GM21423 (cell line): ENCODE results near the gene PAQR5.
"Not testable (repeated sequence)": the region's sequence is repeated elsewhere in the genome, so short reads cannot be mapped to it uniquely, and the experiment has no call there.

Source experiments
- ATAC-seq: cut with Tn5 transposase; IDR thresholded peaks from one replicate; pipeline ENCODE4 v1.9.1; 2021; ENCODE audit warnings: mild to moderate bottlenecking, moderate library complexity; ENCODE audit not compliant: unreplicated experiment

PAQR5 gene

DNA sequence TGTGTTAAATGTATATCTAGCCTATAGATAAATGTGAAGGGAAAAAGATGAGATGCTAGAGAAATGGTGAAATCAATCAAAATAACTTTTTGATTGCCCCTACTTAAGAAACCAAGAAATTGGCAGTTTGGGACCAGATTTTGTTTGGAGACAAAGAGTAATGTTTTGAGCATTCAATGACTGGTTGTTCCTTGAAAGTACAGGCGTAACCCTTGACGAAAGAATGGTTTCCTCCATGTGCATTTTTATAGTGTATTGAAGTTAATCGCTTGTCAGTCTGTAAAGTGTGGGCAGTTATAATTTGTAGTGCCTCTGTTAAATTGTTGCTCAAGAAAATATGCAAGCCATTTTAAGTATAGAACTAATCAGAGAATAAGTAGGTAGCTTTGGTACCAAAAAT lies 116.7 kb downstream of the PAQR5 start:
- ATAC-seq, result no peak

DNA sequence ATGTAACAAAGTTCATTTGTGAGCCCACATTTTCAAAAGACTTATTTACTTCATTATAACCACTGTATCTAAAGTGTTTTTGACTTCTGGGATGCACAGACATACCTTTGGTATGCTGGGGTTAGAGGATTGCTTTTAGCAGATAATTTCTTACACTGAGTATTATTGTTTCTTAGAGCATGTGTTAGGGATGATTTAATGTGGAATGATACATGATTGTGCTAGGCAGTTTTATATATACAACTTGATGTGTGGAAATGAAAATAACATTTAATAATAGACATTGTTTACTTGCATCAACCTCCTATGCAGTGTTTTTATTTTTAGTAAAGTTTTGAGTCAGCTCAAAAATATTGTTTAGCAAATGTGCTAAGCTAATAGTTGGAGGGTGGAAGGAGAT lies 118.9 kb downstream of the PAQR5 start:
- no peak for ATAC-seq

DNA sequence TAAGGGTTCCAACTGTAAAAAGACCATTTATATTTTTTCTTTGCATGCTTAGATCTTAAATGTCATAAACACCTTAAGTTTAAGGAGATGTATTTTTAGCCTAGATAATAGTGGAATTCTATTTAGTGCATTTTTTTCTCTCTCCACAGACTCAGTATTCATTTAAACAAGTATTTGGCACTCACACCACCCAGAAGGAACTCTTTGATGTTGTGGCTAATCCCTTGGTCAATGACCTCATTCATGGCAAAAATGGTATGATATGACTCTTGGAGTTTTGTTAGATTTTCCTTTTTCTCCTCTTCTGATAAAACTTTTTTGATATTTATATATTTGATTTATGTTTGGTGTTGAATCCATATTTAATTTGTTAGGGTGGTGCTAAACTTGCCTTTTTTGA lies 122.8 kb downstream of the PAQR5 start:
- no peak for ATAC-seq

DNA sequence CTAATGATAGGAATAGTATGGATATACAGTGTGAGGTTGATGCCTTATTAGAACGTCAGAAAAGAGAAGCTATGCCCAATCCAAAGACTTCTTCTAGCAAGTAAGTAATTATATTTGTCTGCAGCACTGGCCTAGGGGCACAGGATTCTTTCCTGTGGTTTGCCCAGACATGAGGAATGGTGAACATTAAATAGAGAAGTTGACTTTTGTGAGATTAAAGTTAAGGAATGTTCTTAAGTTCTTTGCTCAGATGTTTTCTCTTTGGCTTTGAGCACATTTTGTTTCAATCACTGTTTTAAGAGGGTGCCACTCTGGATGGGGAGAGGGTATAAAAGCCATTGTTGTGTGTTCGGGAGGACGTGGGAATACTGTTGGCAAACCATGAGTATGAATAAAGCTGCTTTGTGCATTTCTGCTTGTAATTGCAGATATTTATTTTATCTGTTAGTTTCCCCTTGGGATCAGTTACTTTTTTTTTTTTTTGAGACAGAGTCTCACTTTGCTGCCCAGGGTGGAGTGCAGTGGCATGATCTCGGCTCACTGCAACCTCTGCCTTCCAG lies 123.7 kb downstream of the PAQR5 start:
- no peak for ATAC-seq

DNA sequence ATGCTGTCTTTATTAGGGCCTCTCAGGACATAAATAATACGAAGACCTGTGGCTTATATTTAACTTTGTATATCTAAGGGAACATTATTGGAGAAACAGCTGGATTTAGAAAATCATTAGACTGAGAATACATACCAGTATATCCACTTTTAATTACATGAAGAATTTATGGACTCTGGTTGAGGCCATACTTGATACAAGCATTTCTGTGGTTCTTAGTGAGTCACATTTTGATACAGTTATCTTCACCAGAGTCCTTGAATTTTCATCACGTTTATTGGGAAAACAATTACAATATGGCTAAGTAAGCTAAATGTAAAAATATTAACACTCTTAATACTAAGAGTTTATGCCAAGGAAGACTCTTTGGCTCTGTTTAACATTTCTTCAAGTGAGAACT lies 125.3 kb downstream of the PAQR5 start:
- ATAC-seq, result no peak

DNA sequence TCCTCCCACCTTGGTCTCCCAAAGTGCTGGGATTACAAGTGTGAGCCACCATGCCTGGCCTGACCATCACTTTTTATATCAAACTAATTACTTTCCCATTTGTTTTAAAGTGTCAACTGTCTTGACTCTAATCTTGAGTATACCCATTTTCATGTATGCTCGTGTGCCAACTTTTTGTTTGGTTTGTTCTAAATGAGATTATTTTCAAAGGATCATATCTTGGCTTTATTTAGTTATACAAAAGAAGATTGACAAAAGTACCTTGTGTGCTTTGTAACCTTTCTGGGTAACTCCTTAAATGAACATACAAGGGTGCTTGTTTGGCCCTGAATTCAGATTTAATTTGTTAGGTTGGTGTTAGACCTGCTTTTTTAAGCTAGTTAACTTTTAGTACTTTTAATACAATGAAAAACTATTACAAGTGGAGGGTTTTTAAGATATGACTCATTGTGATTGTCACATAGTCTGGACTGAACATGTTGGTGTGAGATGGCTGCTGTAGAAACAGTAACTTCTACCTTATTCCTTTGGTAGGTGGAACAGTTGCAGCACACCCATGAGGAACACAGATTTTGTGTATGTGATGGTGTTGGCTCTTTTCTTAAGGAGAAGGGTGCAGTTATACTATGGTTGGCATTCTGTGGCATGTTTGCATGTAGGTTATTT lies 126.2 kb downstream of the PAQR5 start:
- ATAC-seq, result no peak

DNA sequence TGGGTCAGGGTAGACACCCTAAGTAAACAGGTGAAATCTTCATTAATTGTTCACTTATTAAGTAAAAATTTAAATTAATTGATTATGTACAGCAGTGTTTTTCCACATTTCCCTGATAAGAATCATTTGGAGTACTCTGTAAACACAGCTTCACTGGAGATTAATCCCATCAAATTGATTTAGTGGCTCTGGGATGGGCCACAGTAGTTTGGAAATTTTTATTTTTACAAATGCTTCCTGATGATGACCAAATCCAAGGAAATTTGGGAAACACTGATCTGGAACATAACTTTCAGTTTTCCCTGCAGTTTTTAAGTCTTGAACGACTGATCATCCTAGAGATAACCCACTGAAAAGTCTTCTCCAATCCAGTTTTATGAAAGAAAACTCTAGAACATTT lies 135.1 kb downstream of the PAQR5 start:
- no peak for ATAC-seq

DNA sequence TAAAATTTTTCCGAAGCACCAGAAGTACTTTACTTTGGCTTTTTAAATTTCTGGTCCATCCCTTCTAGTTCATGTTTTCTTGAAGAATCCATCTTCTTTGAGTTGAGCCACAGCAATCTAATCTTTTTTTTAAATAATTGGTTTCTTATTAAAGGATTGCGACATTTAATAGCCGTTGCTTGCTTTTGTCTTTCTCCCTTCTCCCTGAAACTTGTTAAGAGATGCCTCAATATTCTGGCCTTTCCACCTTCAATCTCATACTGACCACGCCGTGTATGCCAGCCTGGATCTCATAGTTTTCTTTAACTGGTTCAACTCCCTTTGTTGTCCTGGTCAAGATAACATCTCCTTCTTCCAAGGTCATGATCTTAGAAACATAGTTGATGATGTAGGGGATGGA lies 135.5 kb downstream of the PAQR5 start:
- ATAC-seq, result no peak

DNA sequence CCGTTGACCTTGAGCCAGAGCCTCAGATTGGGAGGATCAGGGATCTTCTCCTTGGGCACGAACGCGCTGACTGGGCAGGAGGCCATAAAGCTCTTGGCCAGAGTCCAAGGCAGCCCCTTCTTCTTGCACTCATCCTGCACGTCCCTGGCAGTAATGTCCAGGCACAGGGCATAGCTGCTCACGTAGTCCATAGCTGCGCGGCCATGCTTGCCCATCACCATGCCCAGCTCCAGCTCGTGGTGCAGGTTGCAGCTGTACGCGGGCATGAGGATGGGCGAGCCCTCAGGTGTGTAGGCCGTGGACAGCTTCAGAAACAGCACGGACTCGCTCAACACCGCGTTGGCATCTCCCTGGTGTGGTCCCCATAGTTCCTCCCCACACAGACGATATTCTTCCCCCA lies 136.0 kb downstream of the PAQR5 start:
- no peak for ATAC-seq

DNA sequence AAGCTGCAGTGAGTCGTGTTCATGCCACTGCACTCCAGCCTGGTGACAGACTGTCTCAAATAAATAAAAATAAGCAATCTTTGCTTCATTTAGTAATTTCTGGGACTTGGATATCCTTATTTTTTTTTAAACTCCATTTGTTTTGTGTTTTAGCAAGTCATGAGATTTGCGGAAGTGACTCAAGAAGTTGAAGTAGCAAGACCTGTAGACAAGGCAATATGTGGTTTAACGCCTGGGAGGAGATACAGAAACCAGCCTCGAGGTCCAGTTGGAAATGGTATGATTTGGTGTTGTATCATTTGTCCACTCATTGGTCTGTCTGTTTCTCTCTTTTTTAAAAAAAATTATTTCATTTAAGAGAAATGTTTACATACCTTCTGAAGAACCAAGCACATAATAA lies 137.3 kb downstream of the PAQR5 start:
- ATAC-seq, result no peak

DNA sequence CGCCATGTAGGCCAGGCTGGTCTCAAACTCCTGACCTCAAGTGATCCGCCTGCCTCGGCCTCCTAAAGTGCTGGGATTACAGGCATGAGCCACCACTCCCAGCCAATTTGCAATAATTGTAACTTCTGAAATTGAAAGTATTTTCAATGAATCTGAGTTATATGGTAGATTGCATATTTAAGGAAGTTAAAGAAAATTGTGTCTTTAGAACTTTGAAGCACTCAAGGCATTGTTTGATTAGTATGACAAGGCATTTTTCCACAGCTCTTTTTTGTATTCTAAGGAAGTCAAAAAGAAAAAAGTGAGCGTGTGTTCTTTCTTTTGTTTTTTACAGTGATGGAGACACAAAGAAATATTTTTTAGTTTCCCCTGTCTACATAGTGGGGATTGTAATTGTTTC lies 138.2 kb downstream of the PAQR5 start:
- no peak for ATAC-seq

DNA sequence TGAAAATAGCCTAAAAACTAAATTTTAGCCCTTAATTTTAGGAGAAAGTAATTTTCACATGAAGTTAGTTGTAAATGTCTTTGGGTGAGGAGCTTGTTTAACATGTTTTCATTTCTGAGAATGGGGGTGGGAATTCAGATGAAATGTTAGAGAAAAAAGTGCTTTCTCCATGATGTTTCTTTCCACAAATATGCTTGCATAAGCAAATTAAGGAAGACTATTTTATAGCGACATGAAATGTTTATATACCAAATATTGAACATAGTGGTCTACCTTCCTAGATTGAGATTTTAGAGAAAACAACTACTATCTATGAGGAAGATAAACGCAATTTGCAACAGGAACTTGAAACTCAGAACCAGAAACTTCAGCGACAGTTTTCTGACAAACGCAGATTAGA lies 140.9 kb downstream of the PAQR5 start:
- no peak for ATAC-seq

DNA sequence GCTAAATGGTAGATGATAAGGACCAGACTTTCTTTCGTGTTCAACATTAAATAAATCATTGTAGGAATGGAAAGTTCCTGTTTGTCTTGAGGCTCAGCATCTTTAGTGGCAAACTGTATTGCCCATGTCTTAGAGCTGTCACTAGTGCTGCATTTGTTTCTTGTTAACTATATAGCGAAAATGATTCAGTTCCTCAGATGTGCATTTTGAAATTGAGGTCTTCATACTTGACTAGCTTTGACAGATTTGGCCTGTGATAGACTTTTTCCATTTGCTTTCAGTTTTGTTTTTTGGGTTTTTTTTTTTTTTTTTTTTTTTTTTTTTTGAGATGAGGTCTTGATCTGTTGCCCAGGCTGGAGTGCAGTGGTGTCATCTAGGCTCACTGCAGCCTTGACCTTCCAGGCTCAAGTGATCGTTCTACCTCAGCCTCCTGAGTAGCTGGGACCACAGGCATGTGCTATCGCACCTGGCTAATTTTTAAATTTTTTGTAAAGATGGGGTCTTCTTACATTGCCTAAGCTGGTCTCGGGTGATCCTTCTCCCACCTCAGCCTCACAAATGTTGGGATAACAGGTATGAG lies 144.4 kb downstream of the PAQR5 start:
- ATAC-seq, result peak; percentile 60

DNA sequence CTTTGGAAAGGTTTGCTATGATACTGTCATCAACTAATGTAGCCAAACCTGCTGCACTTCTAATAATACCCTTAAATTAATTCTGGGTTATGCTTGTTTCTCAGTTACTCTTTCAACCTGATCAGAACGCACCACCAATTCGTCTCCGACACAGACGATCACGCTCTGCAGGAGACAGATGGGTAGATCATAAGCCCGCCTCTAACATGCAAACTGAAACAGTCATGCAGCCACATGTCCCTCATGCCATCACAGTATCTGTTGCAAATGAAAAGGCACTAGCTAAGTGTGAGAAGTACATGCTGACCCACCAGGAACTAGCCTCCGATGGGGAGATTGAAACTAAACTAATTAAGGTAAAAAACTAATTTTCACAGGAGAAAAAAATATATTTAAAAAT lies 146.0 kb downstream of the PAQR5 start:
- ATAC-seq, result no peak

DNA sequence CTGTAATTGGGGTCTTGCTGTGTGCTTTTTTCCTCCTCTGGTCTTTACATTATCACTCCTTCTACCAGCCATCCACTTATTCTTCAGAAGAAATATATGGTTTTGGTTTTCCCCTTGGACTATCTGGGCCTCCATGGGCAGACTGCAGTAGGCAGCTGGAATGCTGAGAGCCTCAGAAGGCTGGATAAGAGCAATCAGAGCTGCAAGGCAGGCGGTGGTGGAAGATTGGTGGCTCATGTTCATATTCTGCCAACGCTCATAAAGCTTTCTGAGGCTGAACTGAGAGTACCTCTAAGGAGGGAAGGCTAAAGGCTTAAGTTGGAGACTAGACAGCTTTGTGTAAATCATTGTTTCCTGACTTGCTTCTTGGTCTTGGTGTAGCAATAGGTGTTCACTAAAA lies 148.2 kb downstream of the PAQR5 start:
- no peak for ATAC-seq

DNA sequence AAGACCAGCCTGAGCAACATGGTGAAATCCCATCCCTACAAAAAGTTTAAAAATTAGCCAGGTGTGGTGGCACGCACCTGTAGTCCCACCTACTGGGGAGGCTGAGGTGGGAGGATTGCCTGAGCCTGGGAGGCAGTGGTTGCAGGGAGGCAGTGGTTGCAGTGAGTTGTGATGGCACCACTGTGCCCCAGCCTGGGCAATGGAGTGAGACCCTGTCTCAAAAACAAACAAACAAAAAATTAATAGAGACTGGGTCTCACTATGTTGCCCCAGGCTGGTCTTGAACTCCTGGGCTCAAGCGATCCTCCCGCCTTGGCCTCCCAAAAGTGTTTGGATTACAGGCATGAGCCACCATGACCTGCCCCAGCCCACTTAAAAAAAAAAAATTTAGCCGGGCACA lies 151.5 kb downstream of the PAQR5 start:
- ATAC-seq, result not testable (repeated sequence)

DNA sequence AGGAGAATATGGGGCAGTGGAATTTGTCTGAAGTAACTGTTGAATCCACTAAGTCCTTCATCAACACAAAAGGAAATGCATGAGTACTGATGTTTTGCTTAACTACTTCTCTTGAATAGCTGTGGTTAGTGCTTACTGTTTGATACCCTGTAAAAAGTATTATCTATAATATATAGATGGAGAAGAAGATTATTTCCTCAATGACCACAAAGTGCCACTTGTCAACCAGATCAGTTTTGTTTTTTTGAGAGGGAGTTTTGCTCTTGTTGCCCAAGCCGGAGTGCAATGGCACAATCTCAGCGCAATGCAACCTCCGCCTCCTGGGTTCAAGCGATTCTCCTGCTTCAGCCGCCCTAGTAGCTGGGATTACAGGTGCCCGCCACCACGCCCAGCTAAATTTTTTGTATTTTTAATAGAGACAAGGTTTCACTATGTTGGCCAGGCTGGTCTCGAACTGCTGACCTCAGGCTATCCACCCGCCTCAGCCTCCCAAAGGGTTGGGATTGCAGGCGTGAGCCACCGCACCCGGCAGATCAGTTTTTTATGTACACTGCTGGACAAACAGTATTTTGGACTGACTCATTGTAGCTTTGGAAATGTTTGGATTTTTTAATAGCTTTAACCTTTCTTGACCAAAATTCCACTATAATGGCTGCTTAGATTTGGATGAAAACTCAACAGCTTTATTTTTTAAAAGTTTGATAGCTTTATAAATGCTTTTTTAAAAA lies 152.4 kb downstream of the PAQR5 start:
- ATAC-seq, result no peak

DNA sequence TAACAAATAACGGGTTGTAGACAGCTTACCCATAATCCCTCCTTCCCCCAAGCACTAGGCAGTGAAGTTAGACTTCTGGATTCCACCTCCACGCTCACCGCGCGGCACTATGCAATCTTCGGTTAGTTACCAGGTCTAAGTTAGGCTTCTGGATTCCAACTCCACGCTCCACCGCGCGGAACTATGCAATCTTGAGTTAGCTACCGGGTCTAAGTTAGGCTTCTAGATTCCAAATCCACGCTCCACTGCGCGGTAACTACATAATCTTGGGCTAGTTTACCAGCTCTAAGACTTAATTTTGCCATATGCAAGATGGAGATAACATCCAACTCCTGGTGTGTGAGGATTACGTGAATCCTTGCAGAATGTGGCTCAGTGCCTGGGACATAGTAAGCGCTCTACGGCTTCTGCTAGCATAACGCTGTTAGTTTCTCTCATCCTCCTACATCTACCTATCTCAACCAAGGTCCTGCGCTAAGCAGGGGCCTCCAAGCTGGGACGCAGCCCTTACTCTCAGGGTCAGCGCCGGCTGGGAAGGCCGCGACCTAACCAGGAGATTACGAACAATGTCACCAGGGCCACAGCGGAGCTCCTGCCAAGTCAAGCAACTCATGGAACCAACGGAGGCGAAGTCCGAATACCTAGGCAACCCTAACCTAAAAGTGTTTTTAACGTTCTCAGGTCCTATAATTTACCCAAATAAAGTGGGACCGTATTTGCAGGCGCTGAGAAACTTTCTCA lies 153.4 kb downstream of the PAQR5 start:
- ATAC-seq, result peak; percentile 21

DNA sequence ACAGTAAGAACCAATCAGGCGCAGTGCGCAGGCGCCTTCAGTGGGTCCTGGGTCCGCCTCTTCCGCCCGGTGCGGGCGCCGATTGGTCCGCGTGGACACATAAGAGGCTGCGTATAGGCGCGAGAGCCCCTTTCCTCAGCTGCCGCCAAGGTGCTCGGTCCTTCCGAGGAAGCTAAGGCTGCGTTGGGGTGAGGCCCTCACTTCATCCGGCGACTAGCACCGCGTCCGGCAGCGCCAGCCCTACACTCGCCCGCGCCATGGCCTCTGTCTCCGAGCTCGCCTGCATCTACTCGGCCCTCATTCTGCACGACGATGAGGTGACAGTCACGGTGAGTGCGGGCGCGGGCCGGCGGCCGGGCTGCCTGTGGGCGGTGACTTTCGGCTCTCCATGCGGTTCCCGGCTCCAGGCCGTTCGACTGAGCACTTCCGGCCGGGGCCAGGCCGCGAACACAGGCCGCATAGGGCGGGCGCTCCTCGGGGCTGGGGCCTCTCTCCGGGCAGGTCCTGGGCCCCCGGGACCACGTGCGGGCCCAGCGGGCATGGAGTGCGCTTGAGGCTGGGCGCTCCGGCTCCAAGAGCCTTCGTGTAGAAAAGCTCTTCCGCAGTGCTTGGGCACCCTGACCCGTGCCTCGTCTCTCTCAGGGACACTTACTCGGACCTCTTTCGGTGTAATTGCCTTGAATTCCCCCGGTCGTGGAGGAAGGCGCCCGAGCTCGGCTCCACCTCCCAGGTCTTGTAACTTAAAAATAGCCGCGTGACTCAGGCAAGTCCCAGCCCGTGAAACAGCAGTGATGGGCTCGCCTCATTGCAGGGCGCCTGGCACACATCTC lies 154.2 kb downstream of the PAQR5 start, which contains the start of gene RPLP1:
Gene RPLP1, plus strand, starts transcription at position 127 of the 830 bp plus-strand sequence. Its CDS starts 131 bp downstream, at position 258.
- ATAC-seq, result peak; percentile 86

DNA sequence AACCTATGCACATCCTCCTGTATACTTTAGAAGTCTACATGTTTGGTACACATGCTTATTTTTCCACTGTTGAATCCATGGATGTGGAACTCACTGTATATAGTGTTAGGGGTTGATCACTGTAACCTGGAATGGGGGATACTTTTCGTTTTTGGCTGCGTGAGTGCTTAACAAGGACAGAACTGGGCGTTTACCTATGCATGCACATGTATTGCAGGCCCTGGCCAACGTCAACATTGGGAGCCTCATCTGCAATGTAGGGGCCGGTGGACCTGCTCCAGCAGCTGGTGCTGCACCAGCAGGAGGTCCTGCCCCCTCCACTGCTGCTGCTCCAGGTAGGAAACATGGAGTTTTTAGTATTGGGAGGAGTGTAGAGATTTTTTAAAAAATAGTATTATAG lies 156.2 kb downstream of the PAQR5 start:
- no peak for ATAC-seq
